ENCODE results near the gene TMC2. TPM values are rescaled to one million over a fixed set of nuclear protein-coding genes. Genes with fewer than 3 reads are reported as not detected.
A peak's percentile ranks its signal among the peaks of the same experiment; 100 is the strongest.
"Not testable (repeated sequence)": the region's sequence is repeated elsewhere in the genome, so short reads cannot be mapped to it uniquely, and the experiment has no call there.

The TMC2 gene
- 0.10 TPM for polyA plus RNA-seq (ENCODE audit: insufficient read length)

- DNase-seq (ENCODE audit: low read depth): no peak
Observed at GRCh38 chr20:2536560-2536986, at the start of gene TMC2. Gene TMC2, plus strand, starts transcription at chr20:2536573. Its CDS starts 49 bp downstream, at chr20:2536622.

GRCh38 chr20:2502808-2503384 lies 33.5 kb upstream of the TMC2 start:
- not testable (repeated sequence) for DNase-seq (ENCODE audit: low read depth)

GRCh38 chr20:2504803-2505202 lies 31.6 kb upstream of the TMC2 start:
- DNase-seq (ENCODE audit: low read depth): not testable (repeated sequence)

- not testable (repeated sequence) for DNase-seq (ENCODE audit: low read depth)
Observed at GRCh38 chr20:2506426-2506825, 29.9 kb upstream of the TMC2 start.

GRCh38 chr20:2507464-2507863 lies 28.9 kb upstream of the TMC2 start:
- no peak for DNase-seq (ENCODE audit: low read depth)

GRCh38 chr20:2507875-2508630 lies 28.3 kb upstream of the TMC2 start:
- no peak for DNase-seq (ENCODE audit: low read depth)

- DNase-seq (ENCODE audit: low read depth): peak; percentile 80
Observed at GRCh38 chr20:2508631-2509467, 27.5 kb upstream of the TMC2 start, which contains the start of gene ZNF343. Gene ZNF343, minus strand, starts transcription at chr20:2508915. Its CDS starts 15,020 bp downstream, at chr20:2493895.

- DNase-seq (ENCODE audit: low read depth): no peak
Observed at GRCh38 chr20:2509468-2509781, 26.9 kb upstream of the TMC2 start.

GRCh38 chr20:2509794-2510193 lies 26.6 kb upstream of the TMC2 start:
- DNase-seq (ENCODE audit: low read depth): no peak

- DNase-seq (ENCODE audit: low read depth): no peak
Observed at GRCh38 chr20:2515203-2515602, 21.2 kb upstream of the TMC2 start.

GRCh38 chr20:2516399-2516798 lies 20.0 kb upstream of the TMC2 start:
- no peak for DNase-seq (ENCODE audit: low read depth)

- no peak for DNase-seq (ENCODE audit: low read depth)
Observed at GRCh38 chr20:2518096-2518495, 18.3 kb upstream of the TMC2 start.

GRCh38 chr20:2518558-2518957 lies 17.8 kb upstream of the TMC2 start:
- no peak for DNase-seq (ENCODE audit: low read depth)

- no peak for DNase-seq (ENCODE audit: low read depth)
Observed at GRCh38 chr20:2519115-2519809, 17.1 kb upstream of the TMC2 start.

- no peak for DNase-seq (ENCODE audit: low read depth)
Observed at GRCh38 chr20:2520617-2521016, 15.8 kb upstream of the TMC2 start.

GRCh38 chr20:2521369-2522305 lies 14.7 kb upstream of the TMC2 start:
- DNase-seq (ENCODE audit: low read depth): no peak

GRCh38 chr20:2522826-2523429 lies 13.4 kb upstream of the TMC2 start:
- DNase-seq (ENCODE audit: low read depth): not testable (repeated sequence)

- DNase-seq (ENCODE audit: low read depth): no peak
Observed at GRCh38 chr20:2523919-2524708, 12.3 kb upstream of the TMC2 start.

- no peak for DNase-seq (ENCODE audit: low read depth)
Observed at GRCh38 chr20:2524709-2525506, 11.5 kb upstream of the TMC2 start.
